Pulmonary artery endothelial cell (primary cell): ENCODE results near the gene TNFRSF19. TPM values are rescaled to one million over a fixed set of nuclear protein-coding genes. Genes with fewer than 3 reads are reported as not detected.
"Not testable (repeated sequence)": the region's sequence is repeated elsewhere in the genome, so short reads cannot be mapped to it uniquely, and the experiment has no call there.

Experiments used
- DNase-seq: peaks from one replicate; pipeline ENCODE4 v3.0.0-alpha.2; 2011; ENCODE audit warnings: low read depth, low spot score
- total RNA-seq: library from RNA; depleted of rRNA; stranded (reverse); fragments of >200 nt; gene quantifications from 2 replicates; pipeline ENCODE4 v1.2.3, GENCODE V29; 2014

Gene TNFRSF19
- total RNA-seq, 1 donor from 2014 or later: 0.53 TPM

- DNase-seq: no peak
These were observed 2.2 kb upstream of the TNFRSF19 start for GRCh38 chr13:23567906-23568460.

DNA sequence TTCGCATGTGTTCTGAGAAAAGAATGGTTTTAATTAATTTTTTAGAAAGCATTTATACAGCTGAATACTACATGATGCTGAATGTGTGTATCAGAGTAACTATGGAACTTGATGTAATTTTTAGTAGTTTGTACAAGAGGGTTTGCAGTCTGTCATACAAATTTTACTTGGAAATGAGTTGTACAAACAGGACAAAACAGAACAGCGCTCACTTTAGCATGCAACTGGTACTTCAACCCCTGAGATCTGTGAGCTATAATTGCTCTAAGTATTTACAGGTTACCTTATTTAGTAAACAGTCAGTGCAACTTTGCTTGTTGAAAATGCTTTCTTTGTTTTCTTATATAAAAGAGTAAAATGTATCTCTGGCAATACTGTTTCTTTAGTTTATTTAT lies 706 bp downstream of the TNFRSF19 start:
- no peak for DNase-seq

GRCh38 chr13:23571431-23571830 lies 1.2 kb downstream of the TNFRSF19 start:
- DNase-seq: no peak

DNA sequence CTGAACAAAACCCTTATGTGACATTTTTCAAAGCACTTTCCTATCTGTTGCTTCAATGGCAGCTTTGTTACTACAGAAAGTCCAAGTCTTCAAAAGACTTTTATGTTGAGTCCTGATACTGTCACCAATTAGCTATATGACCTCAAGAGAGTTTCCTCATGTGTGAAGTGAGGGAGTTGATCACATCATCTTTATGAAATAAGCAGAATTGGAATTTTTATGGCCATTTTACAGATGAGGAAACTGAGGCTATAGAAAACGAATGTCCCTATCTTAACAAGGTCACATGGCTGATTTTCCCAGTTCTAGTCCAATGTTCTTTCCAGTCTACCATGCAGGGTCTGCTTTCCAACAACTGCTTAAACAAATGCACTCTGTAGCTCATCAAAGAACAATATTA lies 2.6 kb downstream of the TNFRSF19 start:
- DNase-seq: no peak

GRCh38 chr13:23574421-23575145 lies 4.4 kb downstream of the TNFRSF19 start:
- no peak for DNase-seq

DNA sequence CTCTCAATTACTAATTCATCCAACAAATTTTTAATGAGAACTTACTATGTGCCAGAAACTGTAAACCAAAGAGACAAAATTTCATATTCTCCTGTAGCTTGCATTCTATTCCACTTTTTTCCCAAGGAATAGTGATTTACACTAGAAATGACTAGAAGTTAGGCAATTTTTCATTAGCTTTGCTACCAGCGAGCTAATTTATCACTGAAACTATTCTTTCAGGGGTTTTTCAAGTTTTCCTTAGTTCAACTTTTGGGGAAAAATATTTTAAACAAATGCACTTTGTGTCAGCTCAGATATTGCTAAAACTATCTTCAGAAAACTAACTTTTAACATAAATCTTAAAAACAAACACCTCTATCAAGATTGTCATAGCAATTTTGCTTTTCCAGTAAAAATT lies 5.4 kb downstream of the TNFRSF19 start:
- DNase-seq: no peak

DNA sequence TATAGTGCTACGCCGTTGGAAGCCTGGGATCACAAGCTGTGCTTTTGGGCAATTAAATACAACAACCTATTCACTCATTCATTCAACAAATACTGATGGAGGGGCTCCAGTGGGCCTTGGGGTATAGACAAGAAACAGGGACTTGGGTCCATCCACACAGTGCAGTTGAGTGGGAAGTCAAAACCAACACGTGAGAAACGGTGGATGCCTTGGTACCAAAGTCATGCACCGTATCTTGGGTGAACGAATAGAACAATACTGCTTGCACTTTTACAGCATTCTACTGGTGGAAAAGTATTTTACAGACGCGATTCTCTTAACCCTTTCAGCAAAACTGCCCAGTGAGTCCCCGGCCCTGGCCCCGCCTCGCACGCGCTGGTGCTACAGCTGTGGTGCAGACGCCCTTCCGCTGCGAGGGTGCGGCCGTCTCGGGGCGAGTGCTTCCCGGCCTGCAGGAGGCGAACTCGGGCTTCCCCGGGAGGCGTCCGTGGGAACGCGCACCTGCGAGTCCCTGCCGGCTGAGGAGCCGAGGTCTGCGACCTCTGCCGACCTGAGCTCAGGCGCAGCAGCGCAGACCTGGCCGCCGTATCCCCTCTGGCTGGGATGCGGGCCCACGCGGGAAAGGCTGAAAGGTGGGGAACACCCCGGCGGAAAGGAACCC lies 8.3 kb downstream of the TNFRSF19 start:
- no peak for DNase-seq

DNA sequence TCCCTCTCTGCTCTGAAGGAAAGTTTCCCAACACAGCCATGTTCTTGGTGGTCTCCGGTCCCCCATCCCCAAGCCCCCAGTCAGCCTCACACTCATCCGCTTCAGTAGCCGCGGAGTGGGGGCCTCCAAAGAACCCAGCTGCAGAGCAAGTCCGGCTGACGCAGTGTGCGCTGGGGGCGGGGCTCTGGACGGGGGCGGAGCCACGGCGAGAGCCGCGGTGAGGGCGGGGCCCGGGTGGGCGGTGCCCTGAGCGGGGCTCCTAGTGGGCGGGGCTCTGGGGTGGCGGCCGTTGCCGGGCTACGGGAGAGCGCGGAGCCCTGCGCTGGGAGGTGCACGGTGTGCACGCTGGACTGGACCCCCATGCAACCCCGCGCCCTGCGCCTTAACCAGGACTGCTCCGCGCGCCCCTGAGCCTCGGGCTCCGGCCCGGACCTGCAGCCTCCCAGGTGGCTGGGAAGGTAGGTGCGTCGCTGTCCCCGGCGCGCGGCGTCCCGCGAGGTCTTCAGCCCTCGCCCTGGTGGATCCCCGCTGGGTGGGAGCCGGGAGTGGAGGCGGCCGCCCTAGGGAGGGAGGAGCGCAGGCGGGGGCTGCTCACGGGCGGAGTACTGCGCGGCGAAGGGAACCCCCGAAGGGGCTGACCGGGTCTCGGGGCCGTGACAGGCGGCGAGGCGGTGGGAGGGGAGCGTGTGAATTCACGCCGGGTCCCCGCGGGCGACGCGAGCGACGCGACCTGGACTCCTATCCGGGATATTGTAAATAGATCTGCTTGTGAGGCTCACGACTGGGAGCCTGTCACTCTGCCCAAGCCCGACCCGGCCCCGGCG lies 9.1 kb downstream of the TNFRSF19 start:
- peak; percentile 33 for DNase-seq

GRCh38 chr13:23579896-23580683 lies 9.9 kb downstream of the TNFRSF19 start:
- no peak for DNase-seq

- no peak for DNase-seq
These were observed 10.5 kb downstream of the TNFRSF19 start for GRCh38 chr13:23580684-23581060.

DNA sequence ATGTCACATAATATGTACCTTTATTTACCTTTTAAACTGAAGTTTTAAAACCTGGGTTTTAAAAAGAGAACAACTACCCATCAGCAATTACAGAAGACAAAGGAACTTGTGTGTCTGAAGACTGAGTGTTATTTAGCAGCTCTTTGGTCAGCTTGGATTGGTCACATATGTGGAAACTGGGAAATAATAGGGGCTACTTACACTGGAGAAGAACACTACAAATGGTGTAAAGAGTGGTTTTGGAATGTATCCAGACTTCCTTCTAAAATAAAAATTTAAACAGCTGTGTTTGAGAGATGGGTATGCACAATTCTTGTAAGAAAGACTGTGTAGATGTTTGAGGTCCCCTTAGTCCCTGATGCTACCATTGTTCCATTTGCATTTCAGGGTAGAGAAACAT lies 13.3 kb downstream of the TNFRSF19 start:
- DNase-seq: no peak

- DNase-seq: no peak
These were observed 14.1 kb downstream of the TNFRSF19 start for GRCh38 chr13:23584275-23584674.

GRCh38 chr13:23586336-23586735 lies 16.1 kb downstream of the TNFRSF19 start:
- no peak for DNase-seq

GRCh38 chr13:23588666-23589065 lies 18.5 kb downstream of the TNFRSF19 start:
- DNase-seq: no peak

DNA sequence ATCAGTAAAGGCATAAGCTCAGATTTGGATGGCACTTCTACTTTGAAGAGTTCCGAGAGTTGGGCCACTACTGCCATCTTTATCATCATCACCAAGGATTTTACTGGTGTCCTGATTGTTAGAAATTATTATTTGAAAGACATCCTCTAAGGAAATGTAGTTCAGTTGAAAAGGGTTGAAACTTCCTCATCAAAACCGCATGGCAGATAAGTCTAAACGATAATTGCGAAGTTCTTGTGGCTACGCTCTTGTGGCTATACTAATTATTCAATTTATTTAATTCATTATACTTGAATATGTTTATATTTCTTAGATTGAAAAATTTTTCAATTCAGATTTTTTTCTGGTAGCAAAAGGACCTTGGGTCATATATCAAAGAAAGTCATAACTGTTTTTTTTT lies 22.4 kb downstream of the TNFRSF19 start:
- DNase-seq: no peak

DNA sequence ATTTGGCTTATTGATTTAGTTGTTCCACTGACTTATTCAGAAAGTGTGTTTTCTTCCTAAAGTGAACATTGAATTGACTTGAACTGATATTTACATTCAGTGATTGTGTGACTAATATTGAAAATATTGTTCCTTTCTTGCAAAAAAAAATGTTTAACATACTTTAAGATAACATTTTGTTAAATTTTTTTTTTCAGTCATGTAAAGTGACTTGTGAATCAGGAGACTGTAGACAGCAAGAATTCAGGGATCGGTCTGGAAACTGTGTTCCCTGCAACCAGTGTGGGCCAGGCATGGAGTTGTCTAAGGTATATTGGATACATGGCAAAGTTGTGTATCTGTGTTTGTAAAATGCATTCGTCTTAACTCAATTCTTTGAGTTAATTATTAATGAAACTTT lies 22.9 kb downstream of the TNFRSF19 start:
- no peak for DNase-seq

DNA sequence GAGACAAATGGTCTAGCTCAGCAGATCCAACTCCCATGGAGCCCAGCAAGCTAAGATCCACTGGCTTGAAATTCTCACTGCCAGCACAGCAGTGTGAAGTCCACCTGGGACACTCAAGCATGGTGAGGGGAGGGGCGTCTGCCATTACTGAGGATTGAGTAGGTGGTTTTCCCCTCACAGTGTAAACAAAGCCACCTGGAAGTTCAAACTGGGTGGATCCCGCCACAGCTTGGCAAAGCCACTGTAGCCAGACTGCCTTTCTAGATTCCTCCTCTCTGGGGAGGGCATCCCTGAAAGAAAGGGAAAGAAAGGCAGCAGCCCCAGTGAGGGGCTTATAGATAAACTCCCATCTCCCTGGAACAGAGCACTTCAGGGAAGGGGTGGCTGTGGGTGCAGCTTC lies 24.1 kb downstream of the TNFRSF19 start:
- not testable (repeated sequence) for DNase-seq

GRCh38 chr13:23598369-23598768 lies 28.2 kb downstream of the TNFRSF19 start:
- no peak for DNase-seq

GRCh38 chr13:23599083-23599925 lies 29.1 kb downstream of the TNFRSF19 start:
- DNase-seq: no peak

DNA sequence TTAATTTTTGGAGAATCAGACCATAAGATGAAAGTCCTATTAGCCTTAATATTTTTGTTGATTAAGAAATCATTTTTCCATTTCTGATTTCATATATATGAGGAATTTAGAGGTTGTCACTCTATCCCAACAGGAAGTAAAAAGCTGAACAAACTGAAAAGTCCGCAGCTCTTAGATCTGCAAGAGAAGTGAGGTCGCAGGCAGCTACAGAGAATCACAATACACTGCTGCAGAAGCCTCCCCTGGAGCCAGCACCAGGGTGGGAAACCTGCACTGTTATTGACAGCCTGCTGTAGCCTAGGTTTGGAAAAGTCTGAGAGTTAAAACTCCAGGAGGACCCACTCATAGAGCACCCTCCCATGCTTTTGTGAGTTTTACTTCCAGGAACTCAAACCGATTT lies 29.9 kb downstream of the TNFRSF19 start:
- no peak for DNase-seq
